Fibroblast of lung (primary cell): ENCODE results near the gene KIAA1191.

Experiments
- EZH2 ChIP-seq: IDR thresholded peaks from 2 replicates; pipeline ENCODE4 v1.5.1; 2012; ENCODE audit warnings: low read length, control low read depth, mild to moderate bottlenecking; ENCODE audit errors: missing control alignments
- TF ChIP-seq, protein P1 (sequence below), 2 donors: IDR thresholded peaks in 1 of 2; conservative IDR thresholded peaks in 1 of 2; 1 replicate in 1 of 2; 2 replicates in 1 of 2; pipeline ENCODE4 v1.5.1; 2011 to 2012; ENCODE audit warnings: low read length in 2 of 2, control low read depth in 1 of 2, inconsistent platforms in 1 of 2, low read depth in 1 of 2, mild to moderate bottlenecking in 1 of 2

DNA sequence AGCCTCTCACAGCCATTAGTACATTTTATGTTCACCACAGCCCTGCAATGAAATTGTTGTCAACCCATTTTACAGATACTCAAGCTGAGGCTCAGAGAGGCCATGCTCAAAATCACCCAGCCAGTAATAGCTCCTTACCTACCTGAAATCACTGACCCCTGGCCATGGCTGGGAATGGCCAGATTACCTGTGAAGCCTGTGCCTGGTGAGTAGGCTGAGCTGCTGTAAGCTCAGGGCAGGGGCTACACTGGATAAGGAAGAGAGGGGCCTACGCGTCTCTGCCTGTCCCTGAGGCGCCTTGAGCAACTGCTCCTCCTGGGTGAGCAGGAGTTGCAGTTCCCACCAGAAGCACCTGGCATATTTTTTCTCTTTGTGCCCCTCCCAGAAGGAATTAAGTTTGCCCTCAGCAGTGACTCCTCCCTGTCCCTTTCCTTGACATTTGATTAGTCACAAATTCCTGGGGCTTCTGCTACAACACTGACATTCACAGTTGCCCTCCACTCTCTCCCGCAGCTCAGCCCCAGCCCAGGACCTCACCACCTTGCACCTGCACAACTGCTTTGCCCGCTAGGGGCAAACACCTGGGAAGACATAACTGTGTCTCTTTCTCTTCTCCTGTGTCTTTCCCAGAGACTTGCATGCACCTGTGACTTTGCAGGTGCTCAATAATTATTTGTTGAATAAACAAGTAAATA, 49.1 kb upstream of the KIAA1191 start:
- TF ChIP-seq, protein P1, sequence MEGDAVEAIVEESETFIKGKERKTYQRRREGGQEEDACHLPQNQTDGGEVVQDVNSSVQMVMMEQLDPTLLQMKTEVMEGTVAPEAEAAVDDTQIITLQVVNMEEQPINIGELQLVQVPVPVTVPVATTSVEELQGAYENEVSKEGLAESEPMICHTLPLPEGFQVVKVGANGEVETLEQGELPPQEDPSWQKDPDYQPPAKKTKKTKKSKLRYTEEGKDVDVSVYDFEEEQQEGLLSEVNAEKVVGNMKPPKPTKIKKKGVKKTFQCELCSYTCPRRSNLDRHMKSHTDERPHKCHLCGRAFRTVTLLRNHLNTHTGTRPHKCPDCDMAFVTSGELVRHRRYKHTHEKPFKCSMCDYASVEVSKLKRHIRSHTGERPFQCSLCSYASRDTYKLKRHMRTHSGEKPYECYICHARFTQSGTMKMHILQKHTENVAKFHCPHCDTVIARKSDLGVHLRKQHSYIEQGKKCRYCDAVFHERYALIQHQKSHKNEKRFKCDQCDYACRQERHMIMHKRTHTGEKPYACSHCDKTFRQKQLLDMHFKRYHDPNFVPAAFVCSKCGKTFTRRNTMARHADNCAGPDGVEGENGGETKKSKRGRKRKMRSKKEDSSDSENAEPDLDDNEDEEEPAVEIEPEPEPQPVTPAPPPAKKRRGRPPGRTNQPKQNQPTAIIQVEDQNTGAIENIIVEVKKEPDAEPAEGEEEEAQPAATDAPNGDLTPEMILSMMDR (conservative IDR thresholded peaks at IDR 0.05 in 1 of 2, IDR thresholded peaks at IDR 0.05 in 1 of 2; ENCODE audit: low read depth in 1 of 2, low read length in 2 of 2), result no peak
- no peak for TF ChIP-seq EZH2
